NOMO-1 (cell line): ENCODE data around the gene BPIFA1.

Source experiments
- DNase-seq, 2 experiments: peaks; one replicate each; lab custom pipeline; 2025; ENCODE audit not compliant: unreplicated experiment in 2 of 2; lab: John Stamatoyannopoulos, UW

The BPIFA1 gene

GRCh38 chr20:33239979-33240736 is 4.4 kb downstream of the BPIFA1 start:
- DNase-seq, result no peak

- DNase-seq, result no peak
These were observed 5.1 kb downstream of the BPIFA1 start for GRCh38 chr20:33240923-33241322.

GRCh38 chr20:33242319-33243100 is 6.7 kb downstream of the BPIFA1 start:
- DNase-seq, result no peak

GRCh38 chr20:33246077-33246476 is 10.3 kb downstream of the BPIFA1 start:
- DNase-seq, result no peak

- DNase-seq, result no peak
These were observed 13.7 kb downstream of the BPIFA1 start for GRCh38 chr20:33249456-33249855.

GRCh38 chr20:33250666-33251065 is 14.9 kb downstream of the BPIFA1 start:
- DNase-seq, result no peak

GRCh38 chr20:33251496-33251895 is 15.7 kb downstream of the BPIFA1 start:
- no peak for DNase-seq

GRCh38 chr20:33252460-33252859 is 16.7 kb downstream of the BPIFA1 start:
- no peak for DNase-seq

- DNase-seq, result no peak
These were observed 19.2 kb downstream of the BPIFA1 start for GRCh38 chr20:33255005-33255404.

GRCh38 chr20:33257237-33257636 is 21.4 kb downstream of the BPIFA1 start:
- no peak for DNase-seq

- DNase-seq, result no peak
These were observed 23.6 kb downstream of the BPIFA1 start for GRCh38 chr20:33259371-33259770.

- DNase-seq, result peak in 1 of 2 experiments; percentile 14
These were observed 25.7 kb downstream of the BPIFA1 start for GRCh38 chr20:33261465-33261864.

- peak; percentile 62 to 71 for DNase-seq
These were observed 26.9 kb downstream of the BPIFA1 start for GRCh38 chr20:33262658-33263065.

GRCh38 chr20:33263784-33264183 is 28.0 kb downstream of the BPIFA1 start:
- DNase-seq, result no peak

GRCh38 chr20:33267701-33268100 is 31.9 kb downstream of the BPIFA1 start:
- DNase-seq, result peak; percentile 27 to 45

- no peak for DNase-seq
These were observed 36.5 kb downstream of the BPIFA1 start for GRCh38 chr20:33272155-33272873.

- DNase-seq, result no peak
These were observed 37.5 kb downstream of the BPIFA1 start for GRCh38 chr20:33273117-33273851.

- DNase-seq, result no peak
These were observed 39.4 kb downstream of the BPIFA1 start for GRCh38 chr20:33275215-33275614.

- DNase-seq, result no peak
These were observed 40.1 kb downstream of the BPIFA1 start for GRCh38 chr20:33275871-33276270.

GRCh38 chr20:33276303-33277113 is 40.7 kb downstream of the BPIFA1 start:
- DNase-seq, result no peak
